Right hindlimb (tissue), 1 donor: ENCODE measurements around the gene ACOT4.
"Not testable (repeated sequence)": the region's sequence is repeated elsewhere in the genome, so short reads cannot be mapped to it uniquely, and the experiment has no call there.

ENCODE experiments used
- DNase-seq: peaks from one replicate; pipeline ENCODE4 v3.0.0-alpha.2; 2018

ACOT4 gene

GRCh38 chr14:73634011-73634833, 42.5 kb downstream of the ACOT4 start:
- DNase-seq = peak; percentile 52

- not testable (repeated sequence) for DNase-seq
These were observed 44.7 kb downstream of the ACOT4 start for GRCh38 chr14:73636355-73636754.

- DNase-seq = no peak
These were observed 46.2 kb downstream of the ACOT4 start for GRCh38 chr14:73637830-73638229.

GRCh38 chr14:73640796-73641365, 49.2 kb downstream of the ACOT4 start:
- no peak for DNase-seq

- peak; percentile 96 for DNase-seq
These were observed 53.0 kb downstream of the ACOT4 start, which contains the start of gene DNAL1 for GRCh38 chr14:73644531-73645247. TSS of gene DNAL1 (plus strand) at chr14:73644986. CDS start at chr14:73645040, 54 bp downstream.

GRCh38 chr14:73645248-73645610, 53.6 kb downstream of the ACOT4 start:
- DNase-seq = no peak
